ENCODE measurements around the gene GPR84.

The GPR84 gene

DNA sequence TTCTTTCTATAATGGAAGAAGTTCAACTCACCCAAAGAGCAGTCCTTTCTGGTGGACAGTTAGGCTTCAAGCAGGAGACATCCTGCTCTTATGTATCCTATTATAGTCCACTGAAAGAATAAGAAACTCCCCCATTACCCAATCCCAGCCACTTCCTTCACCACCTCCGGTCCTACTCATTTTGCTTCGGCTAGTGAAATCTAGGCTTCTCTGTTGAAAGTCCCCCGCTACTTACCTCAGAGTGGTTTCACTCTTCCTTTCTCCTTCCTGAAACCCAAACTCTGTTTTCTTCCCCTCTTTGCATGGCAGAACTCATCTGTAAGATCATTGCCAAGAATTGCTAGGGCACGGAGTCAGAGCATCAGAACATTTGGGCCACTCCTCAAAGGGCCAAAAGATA, at the start of gene GPR84:
Gene GPR84, minus strand, starts transcription at position 74 of the 400 bp plus-strand sequence. CDS start 635 bp downstream, outside the sequence.
- peak; percentile 83 for DNase-seq

DNA sequence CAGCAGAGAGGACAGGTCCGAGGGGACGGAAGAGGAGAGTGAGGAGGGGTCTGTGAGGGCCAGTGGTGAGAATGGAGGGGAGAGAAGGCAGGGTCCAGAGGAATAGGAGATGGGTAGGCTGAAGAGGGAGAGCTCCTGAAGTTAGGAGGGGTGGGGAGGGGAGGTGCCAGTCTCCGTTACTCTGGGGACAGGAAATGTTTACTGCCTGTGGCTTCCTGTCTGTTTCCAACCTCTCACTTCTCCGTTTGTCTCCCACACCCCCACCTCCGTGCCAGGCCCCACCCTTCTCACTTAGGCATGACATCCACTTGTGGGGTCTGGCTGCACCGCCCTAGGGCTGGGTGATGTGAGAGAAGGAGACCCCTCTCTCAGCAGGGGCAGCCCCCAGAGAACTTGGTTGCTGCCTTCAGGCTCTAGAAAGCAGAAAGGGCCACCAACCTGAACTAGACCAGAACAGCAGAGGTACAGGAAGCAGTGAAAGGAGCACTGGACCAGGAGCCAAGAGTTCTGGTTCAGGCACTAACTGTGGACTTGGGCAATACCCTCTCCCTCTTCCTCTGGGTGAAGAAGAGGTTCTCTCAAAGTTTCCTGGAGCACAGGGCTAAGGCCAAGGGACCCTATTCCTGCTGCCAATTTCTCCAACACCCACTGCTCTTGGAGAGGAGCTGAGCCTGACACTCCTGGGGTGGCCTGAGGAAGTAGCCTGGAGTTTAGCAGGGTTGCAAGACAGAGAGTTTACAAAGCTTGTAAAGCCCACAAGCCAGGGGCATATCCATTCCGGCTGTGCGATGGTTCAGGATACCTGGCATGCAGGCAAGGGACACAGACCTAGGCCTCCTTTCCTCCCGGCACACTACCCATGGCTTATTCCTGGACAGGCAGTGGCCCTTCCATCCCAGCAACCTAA, 49.3 kb upstream of the GPR84 start:
- DNase-seq, result peak; percentile 80

DNA sequence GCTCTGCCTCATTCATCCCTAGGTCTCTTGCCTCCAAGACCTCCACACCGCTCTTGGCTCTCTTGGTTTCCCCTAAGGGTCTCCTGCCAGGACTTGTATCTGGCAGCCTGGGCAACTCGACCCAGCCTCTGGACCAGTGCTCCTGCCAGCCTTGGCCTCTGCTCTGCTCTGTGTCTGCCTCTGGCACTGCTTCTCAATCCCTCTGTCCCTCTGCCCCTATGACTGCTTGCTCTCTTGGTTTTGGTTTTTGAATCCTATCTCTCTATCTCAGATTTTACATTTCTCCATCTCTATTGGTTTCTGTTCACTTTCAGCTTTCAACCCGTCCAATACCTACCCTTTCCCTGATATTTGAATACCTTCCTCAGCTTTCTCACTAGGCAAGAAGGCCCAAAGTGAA, 48.5 kb upstream of the GPR84 start:
- DNase-seq, result peak; percentile 32

DNA sequence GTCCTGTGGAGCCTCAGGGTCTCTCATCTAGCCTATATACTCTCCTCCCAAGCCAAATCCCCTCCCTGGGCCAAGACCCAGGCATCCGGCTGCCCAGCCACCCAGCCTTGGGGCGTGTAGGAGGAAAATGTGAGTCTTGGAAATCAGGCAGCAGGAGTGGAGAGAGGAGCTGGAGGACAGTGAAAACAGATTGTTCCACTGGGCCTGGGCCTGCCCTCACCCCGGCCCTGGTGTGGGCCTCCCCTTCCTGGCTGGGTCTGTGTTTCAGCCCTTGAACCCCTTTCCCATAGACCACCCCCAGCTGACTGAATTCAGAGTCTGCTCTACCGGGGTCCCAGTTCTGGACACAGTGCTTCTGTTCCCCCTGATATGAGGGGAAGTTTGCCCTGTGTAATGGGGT, 48.1 kb upstream of the GPR84 start:
- DNase-seq, result no peak

DNA sequence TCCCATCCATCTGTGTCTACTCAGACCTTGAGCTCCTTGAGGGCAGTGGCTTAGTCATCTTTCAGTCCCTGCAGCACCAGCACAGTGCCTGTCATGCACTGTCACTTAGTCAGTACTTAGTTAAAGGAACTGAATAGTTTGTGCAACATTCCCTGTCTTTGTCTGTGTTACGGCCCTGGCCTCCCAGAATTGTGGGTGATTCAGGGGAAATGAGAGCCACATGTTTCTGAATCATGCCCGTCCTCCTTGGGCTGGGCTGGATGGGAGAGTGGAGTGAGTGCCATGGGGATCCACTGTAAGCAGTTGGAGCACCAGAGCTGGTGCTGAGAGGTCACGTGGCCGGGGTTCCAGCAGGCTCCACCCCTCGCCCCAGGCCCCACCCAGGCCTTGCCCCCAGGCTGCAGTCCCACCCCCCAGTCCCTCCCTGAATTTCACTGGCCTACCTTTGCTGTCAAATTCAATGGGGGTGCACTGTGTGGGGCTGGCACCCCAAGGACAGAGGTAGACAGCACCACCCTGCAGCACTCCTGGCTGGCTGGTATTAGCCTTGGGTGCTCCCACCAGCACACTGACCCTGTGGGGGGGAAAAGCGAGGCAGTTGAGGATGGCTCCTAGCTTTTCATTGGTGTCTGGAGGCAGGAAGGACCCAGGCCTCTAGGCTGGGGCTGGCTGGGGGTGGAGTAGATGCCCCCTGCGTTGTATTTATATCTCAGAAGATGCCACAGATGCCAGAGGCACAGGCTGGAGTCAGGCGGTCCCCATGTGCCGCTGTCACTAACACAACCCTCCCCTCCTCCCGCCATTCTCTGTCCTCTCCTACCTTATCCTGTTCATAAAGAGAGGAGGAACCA, 47.3 kb upstream of the GPR84 start:
- DNase-seq, result peak; percentile 75

DNA sequence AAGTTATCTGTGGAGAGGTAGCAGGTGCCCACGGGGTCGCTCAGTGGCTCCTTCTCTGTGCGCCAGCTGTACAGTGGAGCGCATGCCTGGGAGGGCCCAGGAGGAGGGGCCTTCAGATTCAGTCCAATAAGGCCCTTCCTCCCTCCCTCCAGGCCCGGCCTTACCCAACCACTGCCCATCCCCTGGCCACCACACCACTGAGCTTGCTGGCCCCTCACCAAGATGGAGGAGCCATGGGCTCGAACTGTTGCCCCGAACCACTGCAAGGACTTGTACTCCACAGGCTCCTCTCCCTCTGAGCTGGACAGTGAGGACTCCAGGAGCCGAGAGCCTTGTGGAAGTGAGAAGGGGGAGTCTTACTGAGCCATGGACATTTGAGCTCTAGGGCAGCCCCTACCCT, 45.0 kb upstream of the GPR84 start:
- no peak for DNase-seq

DNA sequence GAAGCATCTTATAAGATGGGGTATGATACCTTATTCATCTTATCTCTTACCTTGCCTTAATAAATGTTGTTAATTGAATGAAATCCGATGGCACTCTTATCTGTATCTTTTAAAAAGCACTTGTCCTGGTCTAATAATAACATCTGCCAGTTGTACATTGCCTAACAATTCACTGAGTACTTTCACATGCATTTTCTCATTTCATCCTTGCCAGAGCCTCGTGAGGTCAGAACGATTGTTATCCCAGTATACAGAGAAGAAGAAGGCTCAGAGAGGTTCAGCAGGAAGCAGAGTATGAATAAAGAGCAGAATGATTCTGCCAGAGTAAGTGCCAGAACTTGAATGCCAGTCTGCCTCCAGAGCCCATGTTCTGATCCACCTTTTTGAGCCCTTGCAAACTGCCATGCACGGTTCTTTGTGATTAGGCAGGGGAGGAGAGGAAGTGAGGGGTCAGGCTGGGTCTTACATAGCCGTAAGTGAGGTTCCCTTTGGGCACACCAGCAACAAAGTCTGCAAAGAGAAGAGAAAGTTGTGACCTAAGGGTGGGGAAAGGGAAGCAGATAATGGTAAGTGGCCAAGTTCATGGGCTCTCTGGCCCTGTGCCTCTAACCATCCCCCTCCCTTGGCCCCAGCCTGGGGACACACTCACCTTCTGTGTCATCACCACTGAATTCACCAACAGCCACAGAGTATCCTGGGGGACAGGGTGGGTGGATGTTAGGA, 43.1 kb upstream of the GPR84 start:
- no peak for DNase-seq

DNA sequence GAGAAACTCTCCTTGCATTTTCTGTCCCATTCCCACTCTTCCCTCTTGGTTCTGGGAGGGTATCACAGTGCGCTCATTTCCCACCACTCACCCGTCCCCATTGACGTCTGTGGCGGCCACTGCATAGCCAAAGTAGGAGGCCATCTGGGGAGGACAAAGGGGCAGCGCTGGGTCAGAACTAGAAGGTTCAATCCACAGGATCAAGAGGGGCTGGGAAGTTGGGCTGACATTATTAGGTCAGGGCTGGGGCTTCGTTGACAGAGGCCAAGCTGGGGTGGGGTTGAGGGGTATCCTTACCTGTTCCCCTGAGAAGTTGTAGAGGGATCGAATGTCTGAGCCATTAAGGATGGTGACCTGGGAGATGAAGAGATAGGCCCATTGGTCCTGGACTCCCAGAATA, 41.3 kb upstream of the GPR84 start:
- no peak for DNase-seq

DNA sequence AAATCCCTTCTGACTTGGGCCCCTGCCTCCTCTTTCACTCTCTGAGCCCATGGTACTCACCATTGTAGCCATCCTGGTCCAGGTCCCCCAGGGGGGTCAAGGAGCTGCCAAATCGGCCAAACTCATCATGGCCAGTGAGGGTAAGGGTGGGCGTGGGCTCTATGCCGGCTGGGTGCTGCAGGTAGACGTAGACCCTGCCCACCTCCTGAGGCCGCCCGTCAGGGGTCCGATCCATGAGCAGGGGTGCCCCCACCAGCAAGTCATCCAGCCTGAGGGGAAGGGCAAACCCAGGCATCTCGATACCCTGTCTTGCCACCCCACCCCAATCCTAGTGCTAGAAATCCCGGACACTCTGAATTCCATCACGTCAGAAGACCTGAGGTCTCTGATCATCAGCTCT, 40.8 kb upstream of the GPR84 start:
- DNase-seq, result no peak

DNA sequence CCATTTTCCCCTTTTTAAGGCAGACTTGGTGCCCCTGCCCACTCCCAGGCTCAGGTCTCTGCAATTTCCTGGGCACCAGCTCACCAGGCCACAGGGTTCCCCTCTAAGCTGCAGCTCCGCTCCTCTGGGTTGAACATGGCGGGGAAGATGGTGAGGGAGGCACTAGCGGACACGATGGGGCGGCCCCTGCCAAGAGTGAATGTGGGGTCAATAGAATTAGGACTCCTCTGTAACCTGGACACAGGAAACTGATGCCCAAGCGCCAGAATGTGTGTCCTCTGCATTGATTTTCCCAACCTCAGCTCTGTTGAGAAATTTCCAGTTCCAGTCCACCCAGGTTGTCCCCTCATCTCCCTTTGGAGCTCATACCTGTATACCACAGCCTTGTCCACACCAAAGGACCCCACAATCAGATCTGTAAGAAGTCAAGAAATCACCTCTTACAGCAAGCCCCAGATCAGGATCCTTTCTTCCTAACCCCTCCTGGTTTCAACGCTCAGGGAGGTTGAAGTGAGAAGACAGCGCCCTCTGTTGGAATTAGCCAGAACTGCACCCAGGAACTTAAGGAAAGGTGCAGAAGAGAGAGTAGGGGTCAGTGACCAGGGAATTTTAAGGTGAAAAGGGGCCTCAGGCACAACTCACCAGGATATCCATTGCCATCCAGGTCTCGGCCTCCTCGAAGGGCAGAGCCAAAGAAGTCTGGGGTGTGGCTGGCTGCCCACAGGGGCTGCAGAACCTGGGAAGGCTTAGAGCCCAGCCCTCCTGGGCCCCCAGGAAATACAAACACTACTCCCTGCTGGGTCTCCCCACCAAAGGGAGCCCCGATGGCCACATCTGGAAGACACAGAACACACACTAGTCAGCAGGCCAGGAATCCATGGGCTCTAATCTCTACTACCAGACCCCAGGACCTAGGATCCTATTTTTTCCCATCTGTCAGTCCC, 40.0 kb upstream of the GPR84 start:
- peak; percentile 70 for DNase-seq

DNA sequence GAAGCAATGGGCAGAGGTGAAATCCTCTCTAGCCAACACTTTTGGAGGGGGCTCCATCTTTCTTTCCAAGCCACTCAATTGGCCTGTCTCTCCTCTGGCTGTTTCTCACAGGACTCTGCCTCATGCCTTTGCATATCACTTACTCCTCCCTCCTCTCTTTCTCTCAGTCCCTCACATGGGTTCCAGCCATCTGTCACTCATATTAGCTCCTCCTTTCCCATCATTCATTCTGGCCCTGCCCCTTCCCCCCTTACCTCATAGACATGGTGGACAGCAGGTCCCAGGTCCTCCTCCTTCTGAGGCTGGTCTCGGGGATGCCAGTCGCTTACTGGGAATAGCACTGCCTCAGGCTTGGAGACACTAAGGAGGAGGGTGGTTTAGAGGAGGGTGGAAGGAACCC, 36.8 kb upstream of the GPR84 start:
- DNase-seq, result no peak

DNA sequence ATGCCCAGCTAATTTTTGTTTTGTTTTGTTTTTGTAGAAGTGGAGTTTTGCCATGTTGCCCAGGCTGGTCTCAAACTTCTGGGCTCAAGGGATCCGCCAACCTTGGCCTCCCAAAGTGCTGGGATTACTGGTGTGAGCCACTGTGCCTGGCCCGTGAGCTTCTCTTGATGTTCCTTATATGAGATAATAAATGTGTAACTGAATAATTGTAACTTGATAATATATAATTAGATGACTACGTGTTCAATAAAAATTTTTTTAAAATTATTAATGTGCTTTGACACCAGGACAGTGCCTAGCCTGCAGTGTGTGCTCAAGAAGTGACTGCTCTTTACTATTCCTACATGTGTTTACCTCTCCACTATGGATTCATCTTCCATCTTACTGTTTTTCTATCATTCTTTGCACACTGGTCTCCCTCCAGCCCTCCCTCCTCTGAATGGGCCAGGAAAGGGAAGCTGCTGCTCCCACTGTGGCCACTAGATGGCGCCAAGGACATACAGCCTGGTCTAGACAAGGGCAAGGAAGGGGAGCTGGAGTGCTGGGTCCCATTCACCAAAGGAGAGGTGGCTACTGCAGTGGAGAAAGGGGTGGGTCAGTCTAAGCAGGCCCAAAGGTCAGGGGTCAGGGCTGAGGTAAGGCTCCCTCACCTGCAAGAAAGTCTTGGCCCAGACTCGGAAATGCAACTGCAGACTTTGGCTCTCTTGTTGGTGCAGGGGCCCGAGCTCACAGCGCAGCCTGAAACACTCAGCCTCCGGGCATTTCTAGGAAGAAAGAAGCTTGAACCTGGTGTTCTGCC, 34.9 kb upstream of the GPR84 start:
- peak; percentile 91 for DNase-seq

DNA sequence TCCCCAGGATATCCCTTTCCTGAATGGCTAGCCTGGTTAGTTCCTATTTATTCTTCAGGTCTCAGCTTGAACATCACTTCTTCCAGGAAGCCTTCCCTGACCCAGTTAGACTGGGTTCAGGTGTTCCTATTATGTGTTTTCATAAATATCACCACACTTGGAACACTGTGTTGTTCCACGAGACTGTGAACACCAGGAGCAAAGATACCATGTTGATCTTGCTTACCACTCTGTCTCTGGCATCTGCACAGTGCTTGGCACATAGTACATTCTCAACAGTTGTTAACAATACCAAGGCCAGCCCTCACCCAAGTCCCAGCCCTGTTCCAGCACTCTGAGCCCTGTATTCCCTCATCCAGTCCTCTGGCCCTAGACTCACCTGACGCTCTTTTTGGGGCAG, 33.9 kb upstream of the GPR84 start:
- DNase-seq, result no peak

DNA sequence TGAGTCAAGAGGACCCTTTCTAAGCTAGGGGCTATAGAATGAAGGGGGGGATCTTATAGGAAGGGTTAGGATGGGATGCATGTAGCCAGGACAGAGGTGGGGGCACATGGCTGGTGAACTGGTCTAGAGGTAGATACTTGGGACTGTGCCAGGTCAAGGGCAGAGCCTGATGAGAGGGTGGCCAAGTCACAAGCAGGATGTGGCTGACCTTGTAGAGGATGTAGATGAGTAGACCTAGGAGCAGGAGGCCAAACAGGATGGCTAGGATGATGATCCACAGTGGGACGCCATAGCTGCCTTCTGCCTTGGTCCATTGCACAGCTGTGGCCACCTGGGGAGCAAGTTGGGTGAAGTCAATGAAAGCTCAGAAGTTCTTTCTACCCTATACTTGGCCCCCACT, 32.9 kb upstream of the GPR84 start:
- DNase-seq, result no peak

DNA sequence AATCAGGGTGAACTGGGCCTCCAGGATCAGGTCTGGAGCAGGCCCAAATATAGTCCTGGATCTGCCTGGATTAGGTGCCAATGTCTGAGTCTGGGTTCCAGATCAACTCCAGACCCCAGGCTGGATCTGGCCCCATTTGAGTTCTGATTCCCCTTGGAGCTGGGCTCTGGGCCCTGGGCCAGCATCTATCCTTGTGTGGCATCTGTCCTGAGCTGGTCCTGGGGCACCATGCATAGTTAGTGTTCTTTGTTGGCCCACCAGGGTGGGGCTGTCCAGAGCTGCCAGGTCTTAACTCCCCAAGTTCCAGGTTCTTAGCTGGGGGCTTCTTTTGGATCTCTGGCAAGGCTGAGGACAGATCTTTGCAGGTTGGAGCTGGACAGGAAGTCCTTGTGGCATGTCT, 31.3 kb upstream of the GPR84 start:
- DNase-seq, result no peak

DNA sequence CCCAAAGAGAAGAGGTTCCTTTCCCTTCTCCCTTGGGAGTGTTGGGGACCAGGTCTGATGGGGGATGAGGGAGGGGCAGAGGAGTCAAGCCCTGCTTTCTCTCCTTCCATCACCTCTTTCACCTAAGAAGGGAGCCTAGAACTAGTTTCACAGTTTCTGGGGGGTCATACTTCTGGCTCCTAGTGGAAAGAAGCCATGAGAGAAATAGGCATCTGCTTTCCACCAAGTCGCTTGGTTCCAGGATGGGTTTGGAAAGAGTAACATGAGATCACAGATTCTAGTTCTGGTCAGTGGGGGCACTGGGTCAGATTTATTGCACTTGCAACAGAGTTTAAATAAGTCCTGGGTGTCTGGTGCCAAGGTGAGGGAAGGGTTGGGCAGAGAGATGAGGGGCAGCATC, 30.7 kb upstream of the GPR84 start:
- no peak for DNase-seq

DNA sequence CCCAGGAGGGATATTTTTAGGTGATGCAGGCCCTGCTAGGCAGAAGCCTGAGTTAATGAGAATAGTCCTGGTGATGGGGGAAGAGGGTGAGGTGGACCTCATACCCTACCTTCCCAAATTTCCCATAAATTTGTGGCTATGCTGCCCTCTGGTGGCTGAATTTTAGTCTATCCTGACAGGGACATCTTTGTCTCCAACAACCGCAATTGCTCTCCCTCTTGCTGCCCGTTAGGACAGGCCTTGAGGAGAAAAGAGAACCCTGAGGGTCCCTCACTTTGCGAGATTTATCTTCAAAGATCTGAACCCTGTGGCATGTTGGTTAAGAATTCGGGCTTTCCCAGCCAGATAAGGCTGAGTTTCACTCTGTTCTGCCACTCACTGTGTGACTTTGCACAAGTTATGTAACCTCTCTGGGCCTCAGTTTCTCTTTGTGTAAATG, 30.0 kb upstream of the GPR84 start:
- peak; percentile 54 for DNase-seq

DNA sequence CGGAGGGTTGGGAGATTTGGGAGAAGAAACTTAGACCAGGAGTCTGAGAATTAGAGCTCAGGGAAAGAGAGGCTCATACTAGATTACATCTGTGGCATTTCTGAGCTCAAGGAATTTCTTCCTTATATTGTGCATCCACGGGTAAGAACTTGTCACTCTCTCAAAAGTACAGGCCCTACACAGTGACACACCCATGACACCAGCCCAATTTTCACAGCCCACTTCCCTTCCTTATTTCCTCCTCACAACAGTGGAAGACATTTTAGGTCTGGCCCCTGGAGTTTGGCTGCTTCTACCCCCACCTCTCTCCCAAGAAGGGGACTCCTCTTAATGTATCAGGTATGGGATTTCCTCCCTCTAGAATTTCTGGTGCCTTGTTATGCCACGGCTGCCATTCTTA, 29.5 kb upstream of the GPR84 start:
- no peak for DNase-seq

DNA sequence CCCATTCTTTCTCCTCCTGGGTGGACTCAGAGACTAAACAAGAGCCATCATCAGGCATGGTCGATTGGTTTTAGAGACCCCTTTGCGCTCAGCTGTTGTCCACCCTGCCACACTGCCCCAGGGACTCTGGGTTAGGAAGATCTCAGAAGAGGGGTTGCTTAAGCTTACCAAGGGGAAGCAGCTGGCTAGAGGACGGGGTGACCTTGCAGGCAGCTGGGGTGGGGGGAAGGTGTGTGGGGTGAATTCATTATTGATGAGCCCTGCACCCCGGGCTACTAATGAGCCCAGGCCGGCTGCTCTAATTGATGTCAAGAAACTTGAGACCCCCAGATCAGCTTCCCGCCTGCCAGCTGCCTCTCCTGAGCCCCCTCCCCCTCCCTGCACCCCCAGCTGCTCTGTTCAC, 28.9 kb upstream of the GPR84 start:
- no peak for DNase-seq

DNA sequence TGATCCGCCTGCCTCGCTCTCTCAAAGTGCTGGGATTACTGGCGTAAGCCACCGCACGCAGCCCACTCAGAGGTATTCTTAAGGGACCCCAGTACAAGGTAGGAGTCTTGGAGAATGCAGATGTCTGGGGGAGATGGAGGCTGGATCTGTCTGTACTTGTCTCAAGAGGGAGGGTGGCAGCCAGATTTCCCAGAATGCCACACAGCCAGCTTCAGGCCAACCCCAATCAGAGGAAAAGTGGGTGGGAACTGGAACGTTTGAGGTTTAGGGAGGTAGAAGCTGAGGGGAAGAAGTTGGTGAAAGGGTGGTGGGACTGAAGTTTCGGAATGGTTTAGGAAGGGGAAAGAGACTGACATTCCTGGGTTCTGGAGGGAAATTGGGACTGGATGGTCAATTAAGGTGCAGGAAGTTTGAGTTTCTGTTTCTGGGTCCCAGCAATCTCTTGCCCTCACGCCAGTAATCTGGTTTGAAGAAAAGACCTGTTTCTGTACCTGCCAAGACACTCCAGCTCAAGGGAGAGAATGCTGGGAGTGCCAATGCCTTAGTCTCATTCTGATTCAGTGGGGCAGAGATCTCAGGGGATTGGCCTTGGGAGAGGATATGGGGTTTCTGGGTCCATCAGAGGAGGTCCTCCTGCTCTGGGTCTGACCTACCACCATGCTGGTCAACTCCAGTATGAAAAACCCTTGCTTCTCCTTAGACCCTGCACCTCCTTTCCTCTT, 28.4 kb upstream of the GPR84 start:
- DNase-seq, result no peak
